HL-60 (cell line): ENCODE measurements around the gene PIRT.

Experiments
- DNase-seq, 2 experiments: peaks; one replicate each; pipeline ENCODE4 v3.0.0-alpha.2; 2010 to 2020; ENCODE audit warnings: low read depth in 1 of 2, low spot score in 1 of 2
- H3K27ac ChIP-seq: fragments of 250-450 bp; sonication (Bioruptor Pico); replicated peaks from 2 replicates; pipeline ENCODE4 v1.5.1; 2020; ENCODE audit warnings: mild to moderate bottlenecking, moderate library complexity
- H3K27me3 ChIP-seq: fragments of 250-450 bp; sonication (Bioruptor Pico); 2 replicates; pipeline ENCODE4 v1.5.1; 2021; ENCODE audit warnings: mild to moderate bottlenecking, moderate library complexity; ENCODE audit not compliant: insufficient read depth, poor library complexity, severe bottlenecking
- H3K4me3 ChIP-seq: replicated peaks from 2 replicates; pipeline ENCODE4 v1.5.1; 2011; ENCODE audit warnings: mild to moderate bottlenecking, control low read depth, low read length; ENCODE audit not compliant: insufficient read depth
- GABPA ChIP-seq: IDR thresholded peaks from 2 replicates; pipeline ENCODE4 v1.6.1; 2012; ENCODE audit warnings: low read depth
- POLR2AphosphoS5 ChIP-seq: IDR thresholded peaks from 2 replicates; pipeline ENCODE4 v1.6.1; 2012; ENCODE audit warnings: low read depth
- SPI1 ChIP-seq: IDR thresholded peaks from 2 replicates; pipeline ENCODE4 v1.6.1; 2012; ENCODE audit warnings: low read depth, mild to moderate bottlenecking, borderline replicate concordance
- TF ChIP-seq, protein P1 (sequence below): IDR thresholded peaks from 2 replicates; pipeline ENCODE4 v1.6.1; 2012; ENCODE audit warnings: low read depth; ENCODE audit not compliant: insufficient replicate concordance
- TF ChIP-seq, protein P2 (sequence below): IDR thresholded peaks from one replicate; pipeline ENCODE4 v1.5.1; 2011; ENCODE audit warnings: low read length, control low read depth, inconsistent platforms; ENCODE audit not compliant: insufficient read depth

Gene PIRT

DNA sequence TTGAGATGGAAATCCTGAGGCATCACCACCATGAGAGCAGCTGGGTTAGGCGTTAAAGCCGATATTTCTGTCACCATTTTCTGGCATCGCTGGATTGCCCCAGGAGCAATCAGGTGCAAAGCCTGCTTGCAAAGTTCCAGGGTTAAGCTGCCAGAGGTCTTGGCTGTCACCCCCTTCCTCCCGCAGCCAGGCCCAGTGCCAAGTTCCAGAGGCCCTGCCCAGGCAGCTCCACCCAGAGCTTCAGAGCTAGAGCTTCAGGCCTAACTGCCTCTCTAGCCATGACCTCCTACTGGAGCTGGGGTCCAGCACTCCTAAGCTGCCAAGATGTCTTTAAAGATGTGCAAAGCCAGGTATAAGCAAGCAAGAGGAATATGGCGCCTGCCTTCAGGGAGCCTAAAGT, 25.2 kb downstream of the PIRT start:
- DNase-seq, result no peak
- H3K27ac ChIP-seq, result no peak overlapping the region
- TF ChIP-seq GABPA, result no peak
- TF ChIP-seq, protein P1, sequence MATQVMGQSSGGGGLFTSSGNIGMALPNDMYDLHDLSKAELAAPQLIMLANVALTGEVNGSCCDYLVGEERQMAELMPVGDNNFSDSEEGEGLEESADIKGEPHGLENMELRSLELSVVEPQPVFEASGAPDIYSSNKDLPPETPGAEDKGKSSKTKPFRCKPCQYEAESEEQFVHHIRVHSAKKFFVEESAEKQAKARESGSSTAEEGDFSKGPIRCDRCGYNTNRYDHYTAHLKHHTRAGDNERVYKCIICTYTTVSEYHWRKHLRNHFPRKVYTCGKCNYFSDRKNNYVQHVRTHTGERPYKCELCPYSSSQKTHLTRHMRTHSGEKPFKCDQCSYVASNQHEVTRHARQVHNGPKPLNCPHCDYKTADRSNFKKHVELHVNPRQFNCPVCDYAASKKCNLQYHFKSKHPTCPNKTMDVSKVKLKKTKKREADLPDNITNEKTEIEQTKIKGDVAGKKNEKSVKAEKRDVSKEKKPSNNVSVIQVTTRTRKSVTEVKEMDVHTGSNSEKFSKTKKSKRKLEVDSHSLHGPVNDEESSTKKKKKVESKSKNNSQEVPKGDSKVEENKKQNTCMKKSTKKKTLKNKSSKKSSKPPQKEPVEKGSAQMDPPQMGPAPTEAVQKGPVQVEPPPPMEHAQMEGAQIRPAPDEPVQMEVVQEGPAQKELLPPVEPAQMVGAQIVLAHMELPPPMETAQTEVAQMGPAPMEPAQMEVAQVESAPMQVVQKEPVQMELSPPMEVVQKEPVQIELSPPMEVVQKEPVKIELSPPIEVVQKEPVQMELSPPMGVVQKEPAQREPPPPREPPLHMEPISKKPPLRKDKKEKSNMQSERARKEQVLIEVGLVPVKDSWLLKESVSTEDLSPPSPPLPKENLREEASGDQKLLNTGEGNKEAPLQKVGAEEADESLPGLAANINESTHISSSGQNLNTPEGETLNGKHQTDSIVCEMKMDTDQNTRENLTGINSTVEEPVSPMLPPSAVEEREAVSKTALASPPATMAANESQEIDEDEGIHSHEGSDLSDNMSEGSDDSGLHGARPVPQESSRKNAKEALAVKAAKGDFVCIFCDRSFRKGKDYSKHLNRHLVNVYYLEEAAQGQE, result no peak
- TF ChIP-seq, protein P2, sequence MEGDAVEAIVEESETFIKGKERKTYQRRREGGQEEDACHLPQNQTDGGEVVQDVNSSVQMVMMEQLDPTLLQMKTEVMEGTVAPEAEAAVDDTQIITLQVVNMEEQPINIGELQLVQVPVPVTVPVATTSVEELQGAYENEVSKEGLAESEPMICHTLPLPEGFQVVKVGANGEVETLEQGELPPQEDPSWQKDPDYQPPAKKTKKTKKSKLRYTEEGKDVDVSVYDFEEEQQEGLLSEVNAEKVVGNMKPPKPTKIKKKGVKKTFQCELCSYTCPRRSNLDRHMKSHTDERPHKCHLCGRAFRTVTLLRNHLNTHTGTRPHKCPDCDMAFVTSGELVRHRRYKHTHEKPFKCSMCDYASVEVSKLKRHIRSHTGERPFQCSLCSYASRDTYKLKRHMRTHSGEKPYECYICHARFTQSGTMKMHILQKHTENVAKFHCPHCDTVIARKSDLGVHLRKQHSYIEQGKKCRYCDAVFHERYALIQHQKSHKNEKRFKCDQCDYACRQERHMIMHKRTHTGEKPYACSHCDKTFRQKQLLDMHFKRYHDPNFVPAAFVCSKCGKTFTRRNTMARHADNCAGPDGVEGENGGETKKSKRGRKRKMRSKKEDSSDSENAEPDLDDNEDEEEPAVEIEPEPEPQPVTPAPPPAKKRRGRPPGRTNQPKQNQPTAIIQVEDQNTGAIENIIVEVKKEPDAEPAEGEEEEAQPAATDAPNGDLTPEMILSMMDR, result no peak
- no peak for TF ChIP-seq POLR2AphosphoS5
- TF ChIP-seq SPI1, result no peak
- H3K27me3 ChIP-seq, result no peaks in the 10 kb centered on the region
- H3K4me3 ChIP-seq, result no peak overlapping the region

DNA sequence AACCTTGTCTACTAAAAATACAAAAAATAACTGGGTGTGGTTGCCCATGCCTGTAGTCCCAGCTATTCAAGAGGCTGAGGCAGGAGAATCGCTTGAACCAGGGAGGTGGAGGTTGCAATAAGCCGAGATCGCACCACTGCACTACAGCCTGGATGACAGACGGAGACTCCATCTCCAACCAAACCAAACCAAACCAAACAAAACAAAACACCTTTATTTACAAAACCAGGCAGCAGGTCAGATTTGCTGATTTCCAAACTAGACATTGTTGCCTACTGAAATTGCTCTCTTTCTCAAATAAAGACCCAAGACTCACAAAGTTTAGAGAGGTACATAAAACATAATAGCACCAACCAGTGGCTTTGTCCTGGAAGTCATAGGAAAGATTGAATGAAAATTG, 28.3 kb downstream of the PIRT start:
- no peak for TF ChIP-seq GABPA
- TF ChIP-seq, protein P1, result no peak
- Histone ChIP-seq H3K27me3 (no peaks in the 10 kb centered on the region), H3K27ac (no peak overlapping the region), H3K4me3 (no peak overlapping the region)
- no peak for DNase-seq

DNA sequence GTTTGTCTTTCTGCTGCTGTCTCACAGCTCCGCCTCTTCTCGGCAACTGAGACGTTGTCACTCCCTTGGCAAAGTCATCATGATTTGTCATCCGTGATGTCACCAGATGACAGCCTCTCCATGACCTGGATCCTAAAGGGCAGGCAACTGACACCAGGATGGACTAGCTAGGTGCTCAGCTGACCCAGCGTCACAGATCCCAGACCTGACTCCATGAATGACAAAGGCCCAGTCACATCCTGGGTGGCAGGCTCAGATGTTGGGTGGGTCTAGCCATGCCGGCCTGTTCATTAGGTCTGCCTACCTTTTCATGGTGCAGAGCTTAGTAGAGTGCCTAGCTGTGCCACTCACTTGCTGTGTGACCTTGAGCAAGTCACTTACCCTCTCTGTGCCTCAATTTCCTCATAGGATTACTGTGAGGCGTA, 30.2 kb downstream of the PIRT start:
- TF ChIP-seq, protein P1, result no peak
- TF ChIP-seq POLR2AphosphoS5, result no peak
- TF ChIP-seq, protein P2, result no peak
- no peak for TF ChIP-seq GABPA
- no peak for TF ChIP-seq SPI1
- DNase-seq, result no peak

More for the DNA sequence above, 30.2 kb downstream of the PIRT start:
- Histone ChIP-seq H3K4me3 (no peak overlapping the region), H3K27me3 (no peaks in the 10 kb centered on the region), H3K27ac (no peak overlapping the region)
